Endothelial cell of umbilical vein (primary cell): ENCODE data around the gene LMNB1. TPM values are rescaled to one million over a fixed set of nuclear protein-coding genes. Genes with fewer than 3 reads are reported as not detected.

ENCODE experiments used
- BruUV-seq: library from RNA; stranded (reverse); fragments of 400-500 nt; replicated peaks from 2 replicates; lab custom pipeline; 2021; lab: Mats Ljungman, UMichigan
- CTCF ChIA-PET: fragments of 300-600, 350-600 bp; sonication (Branson Sonifier 250); formaldehyde crosslinking; loops from one replicate; lab custom pipeline; 2021; ENCODE audit warnings: antibody characterized with exemption, inconsistent platforms; lab: Charles Lee
- POLR2A ChIA-PET: fragments of 300-600, 350-600 bp; sonication (Branson Sonifier 250); formaldehyde crosslinking; loops from one replicate; lab custom pipeline; 2021; ENCODE audit warnings: antibody characterized with exemption, inconsistent platforms; lab: Charles Lee
- DNase-seq: peaks from one replicate; pipeline ENCODE4 v3.0.0-alpha.2; 2011; ENCODE audit warnings: low read depth, low spot score
- FAIRE-seq: peaks from 2 replicates; lab custom pipeline; 2011; peaks lifted over from hg19 to GRCh38; lab: Jason Lieb, UNC
- H2AFZ ChIP-seq: 2 replicates; pipeline ENCODE4 v1.6.0; 2012; ENCODE audit warnings: low read depth, low read length, control low read depth, inconsistent platforms
- H3K27ac ChIP-seq: 2 replicates; pipeline ENCODE4 v1.5.1; 2011; ENCODE audit warnings: low read depth, mild to moderate bottlenecking, control low read depth, low read length, moderate library complexity; ENCODE audit not compliant: insufficient read depth
- H3K27me3 ChIP-seq, 2 experiments: 2 replicates each; pipeline versions ENCODE4 v1.6.0 to v1.6.1; 2011; ENCODE audit warnings: low read length in 2 of 2, mixed read lengths in 1 of 2; ENCODE audit not compliant: control insufficient read depth in 2 of 2, insufficient read depth in 2 of 2
- H3K36me3 ChIP-seq, 2 experiments: 2 replicates in 1 of 2; 3 replicates in 1 of 2; pipeline ENCODE4 v1.5.1; 2011; ENCODE audit warnings: low read length in 2 of 2, mild to moderate bottlenecking in 1 of 2, moderate library complexity in 1 of 2; ENCODE audit not compliant: control insufficient read depth in 2 of 2, insufficient read depth in 2 of 2; ENCODE audit errors: extremely low read depth in 1 of 2
- H3K4me1 ChIP-seq: 3 replicates; pipeline ENCODE4 v1.5.1; 2011; ENCODE audit warnings: mild to moderate bottlenecking, low read length; ENCODE audit not compliant: control insufficient read depth, insufficient read depth; ENCODE audit errors: extremely low read depth
- H3K4me2 ChIP-seq: 2 replicates; pipeline ENCODE4 v1.6.1; 2011; ENCODE audit warnings: low read length, control low read depth, mixed read lengths; ENCODE audit not compliant: insufficient read depth
- H3K4me3 ChIP-seq, 3 experiments: fragments of 200-600 bp in 1 of 3; sonication (generic), shearing (Covaris generic) in 1 of 3; replicated peaks in 1 of 3; 2 replicates each; pipeline ENCODE4 v1.5.1; 2011 to 2016; ENCODE audit warnings: control low read depth in 3 of 3, low read length in 3 of 3, mild to moderate bottlenecking in 2 of 3, inconsistent platforms in 1 of 3, low read depth in 1 of 3, moderate library complexity in 1 of 3; ENCODE audit not compliant: insufficient read depth in 1 of 3
- H3K79me2 ChIP-seq: 2 replicates; pipeline ENCODE4 v1.6.0; 2012; ENCODE audit warnings: low read length, inconsistent platforms; ENCODE audit not compliant: control insufficient read depth, insufficient read depth
- H3K9ac ChIP-seq: replicated peaks from 2 replicates; pipeline ENCODE3; 2011; ENCODE audit warnings: low read length, control low read depth; ENCODE audit not compliant: insufficient read depth; ENCODE audit errors: extremely low read depth
- H3K9me1 ChIP-seq: replicated peaks from 3 replicates; pipeline ENCODE4 v1.6.0; 2011; ENCODE audit warnings: mild to moderate bottlenecking, low read length; ENCODE audit not compliant: control insufficient read depth, insufficient read depth; ENCODE audit errors: extremely low read depth
- H3K9me3 ChIP-seq: replicated peaks from 2 replicates; pipeline ENCODE4 v1.5.1; 2012; ENCODE audit warnings: low read length, inconsistent platforms; ENCODE audit not compliant: control insufficient read depth, insufficient read depth
- H4K20me1 ChIP-seq: replicated peaks from 2 replicates; pipeline ENCODE3; 2011; ENCODE audit warnings: mild to moderate bottlenecking, low read length; ENCODE audit not compliant: control insufficient read depth, insufficient read depth; ENCODE audit errors: extremely low read depth
- CTCF ChIP-seq, 2 donors: IDR thresholded peaks; 1 replicate in 1 of 2; 2 replicates in 1 of 2; pipeline ENCODE4 v1.5.1; 2011; ENCODE audit warnings: low read length in 2 of 2, mild to moderate bottlenecking in 2 of 2, moderate library complexity in 2 of 2, control low read depth in 1 of 2, inconsistent platforms in 1 of 2, low read depth in 1 of 2; ENCODE audit not compliant: insufficient read depth in 1 of 2; ENCODE audit errors: extremely low read depth in 1 of 2
- FOS ChIP-seq: IDR thresholded peaks from 2 replicates; pipeline ENCODE4 v1.6.1; 2011; ENCODE audit warnings: mild to moderate bottlenecking, low read length, moderate library complexity, borderline replicate concordance; ENCODE audit not compliant: insufficient read depth
- MYC ChIP-seq: IDR thresholded peaks from one replicate; pipeline ENCODE4 v1.6.1; 2011; ENCODE audit warnings: mild to moderate bottlenecking, low read depth, low read length
- POLR2A ChIP-seq: IDR thresholded peaks from 2 replicates; pipeline ENCODE4 v1.6.1; 2012; ENCODE audit warnings: low read depth, mild to moderate bottlenecking, control low read depth, low read length
- dilution Hi-C: fragments of 300-500 bp; cut with MboI; formaldehyde crosslinking; loops from one replicate; pipeline ENCODE4 v1.15.0; 2019; ENCODE audit warnings: low sequenced_read_pairs; ENCODE audit not compliant: extremely low pct_ligation_motif_present
- intact Hi-C: fragments of 100-400 bp; cut with micrococcal nuclease; formaldehyde crosslinking; loops from one replicate; pipeline ENCODE4 v1.10.0; 2022
- polyA plus RNA-seq, 4 experiments: library from polyadenylated mRNA; depleted of rRNA in 3 of 4; stranded (reverse) in 3 of 4; unstranded in 1 of 4; fragments of >200 nt; gene quantifications; 2 replicates each; pipeline versions ENCODE4 v1.2.1 to v1.2.3, GENCODE V29; 2011 to 2012; ENCODE audit warnings: missing spikeins in 1 of 4
- total RNA-seq: library from RNA; stranded (reverse); gene quantifications from 2 replicates; pipeline ENCODE4 v1.2.3, GENCODE V29; 2021
- TF ChIP-seq, protein P1 (sequence below): IDR thresholded peaks from 2 replicates; pipeline ENCODE4 v1.6.1; 2011; ENCODE audit not compliant: insufficient read depth, insufficient read length

LMNB1 gene
- total and polyA plus RNA-seq, 2 donors (not counting 3 experiments of a cell fraction or from before 2014, with no cell fraction given): 45.2 to 144 TPM

DNA sequence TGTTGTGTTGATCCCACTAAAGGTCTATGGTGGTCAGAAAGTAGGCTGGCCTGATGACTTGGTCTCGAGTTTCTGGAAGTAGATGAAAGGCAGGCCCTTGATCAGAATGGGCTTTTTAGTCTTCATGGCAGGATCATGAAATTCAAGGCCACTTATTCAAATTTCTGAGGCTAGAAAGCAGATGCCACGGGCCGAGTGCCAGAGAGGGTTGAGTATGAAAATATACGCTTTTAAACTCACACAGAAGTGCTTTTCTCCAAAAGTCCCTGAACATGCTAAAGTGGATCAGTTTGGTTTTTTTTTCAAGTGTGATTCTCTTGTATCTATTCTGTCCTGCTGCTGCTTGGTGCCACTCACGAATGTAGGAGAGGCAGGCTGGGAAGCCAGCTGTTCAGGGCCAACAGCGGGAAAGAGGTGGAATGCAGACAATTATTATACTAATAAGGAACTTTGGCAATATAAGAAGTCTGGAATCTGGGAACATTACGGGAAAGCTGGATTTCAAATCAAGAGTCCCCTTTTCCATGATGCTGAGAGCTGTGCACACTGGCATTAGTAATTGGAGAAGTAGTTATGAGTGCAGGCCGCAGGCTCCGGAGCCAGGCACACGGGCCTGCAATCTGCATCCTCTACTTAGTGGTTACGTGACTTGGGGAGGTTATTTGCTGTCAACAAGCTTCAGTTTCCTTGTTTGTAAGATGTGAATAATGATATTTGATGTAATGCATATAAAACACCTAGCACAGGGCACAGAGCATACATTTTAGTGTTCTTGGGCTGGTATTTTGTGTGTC, 95.8 kb downstream of the LMNB1 start:
- DNase-seq (no peak), FAIRE-seq (no peak)
- BruUV-seq: no TSS peak
- H3K4me2 ChIP-seq: no peak overlapping the region
- H2AFZ ChIP-seq: no peak overlapping the region
- H3K9me1 ChIP-seq: no peaks in the 10 kb centered on the region
- no peak for TF ChIP-seq MYC
- no peak for TF ChIP-seq FOS
- TF ChIP-seq CTCF (IDR thresholded peaks at IDR 0.05; ENCODE audit: extremely low read depth in 1 of 2, insufficient read depth in 1 of 2, low read depth in 1 of 2, low read length in 2 of 2): no peak
- no peak for TF ChIP-seq POLR2A
- TF ChIP-seq, protein P1, sequence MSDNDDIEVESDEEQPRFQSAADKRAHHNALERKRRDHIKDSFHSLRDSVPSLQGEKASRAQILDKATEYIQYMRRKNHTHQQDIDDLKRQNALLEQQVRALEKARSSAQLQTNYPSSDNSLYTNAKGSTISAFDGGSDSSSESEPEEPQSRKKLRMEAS: no peak
- no peak overlapping the region for H3K9ac ChIP-seq
- dilution Hi-C loops: no loop called here
- no peaks in the 10 kb centered on the region for H3K79me2 ChIP-seq
- no peaks in the 10 kb centered on the region for H3K9me3 ChIP-seq
- no peak overlapping the region for H3K27ac ChIP-seq
- no peak overlapping the region for H3K4me3 ChIP-seq
- H3K27me3 ChIP-seq: no peaks in the 10 kb centered on the region
- no peaks in the 10 kb centered on the region for H3K36me3 ChIP-seq
- intact Hi-C loops: no loop called here
- ChIA-PET CTCF (no interaction called here), POLR2A (no interaction called here)
- peaks cover 16% of the 10 kb centered on the region for H3K4me1 ChIP-seq
- no peaks in the 10 kb centered on the region for H4K20me1 ChIP-seq
